ENCODE data around the gene ZNF583.
A peak's percentile ranks its signal among the peaks of the same experiment; 100 is the strongest.

The ZNF583 gene

GRCh38 chr19:56403764-56404704 lies at the start of gene ZNF583:
TSS of gene ZNF583 (plus strand) at chr19:56404332. CDS start at chr19:56407115, 2,783 bp downstream.
- DNase-seq (ENCODE audit: extremely low read depth in 1 of 2, low read depth in 1 of 2) = peak; percentile 69 to 86

- no peak for DNase-seq (ENCODE audit: extremely low read depth in 1 of 2, low read depth in 1 of 2)
Measured at GRCh38 chr19:56355517-56355916, 48.6 kb upstream of the ZNF583 start.

DNA sequence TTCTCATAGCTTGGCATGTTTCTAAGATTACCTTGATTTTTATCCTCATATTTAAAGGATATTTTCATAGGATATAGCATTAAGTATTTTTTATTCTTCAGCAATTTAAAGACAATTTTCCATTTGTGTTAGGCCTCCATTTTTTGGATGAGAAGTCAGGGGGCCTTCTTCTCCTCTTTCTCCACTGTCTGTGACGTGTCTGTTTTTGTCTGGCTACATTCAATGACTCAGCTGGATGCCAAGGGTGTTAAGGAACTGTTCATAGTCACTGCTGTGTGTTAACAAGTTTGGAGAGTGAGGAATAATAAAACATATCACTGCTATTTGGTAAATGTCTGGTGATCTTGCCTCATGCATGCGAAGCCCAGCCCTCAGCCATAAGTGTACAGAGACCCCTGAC lies 47.2 kb upstream of the ZNF583 start:
- DNase-seq (ENCODE audit: extremely low read depth in 1 of 2, low read depth in 1 of 2) = no peak

DNA sequence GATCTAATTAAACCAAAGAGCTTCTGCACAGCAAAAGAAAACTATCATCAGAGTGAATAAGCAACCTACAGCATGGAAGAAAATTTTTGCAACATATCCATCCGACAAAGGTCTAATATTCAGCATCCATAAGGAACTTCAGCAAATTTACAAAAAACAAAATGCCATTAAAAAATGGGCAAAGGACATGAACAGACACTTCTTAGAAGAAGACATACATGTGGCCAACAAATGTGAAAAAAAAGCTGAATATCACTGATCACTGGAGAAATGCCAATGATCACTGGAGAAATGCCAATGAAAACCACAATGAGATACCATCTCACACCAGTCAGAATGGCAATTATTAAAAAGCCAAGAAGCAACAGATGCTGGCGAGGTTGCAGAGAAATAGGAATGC lies 43.3 kb upstream of the ZNF583 start:
- DNase-seq (ENCODE audit: extremely low read depth in 1 of 2, low read depth in 1 of 2) = no peak

- DNase-seq (ENCODE audit: extremely low read depth in 1 of 2, low read depth in 1 of 2) = peak; percentile 54 to 57
Measured at GRCh38 chr19:56367829-56368711, 36.1 kb upstream of the ZNF583 start.

DNA sequence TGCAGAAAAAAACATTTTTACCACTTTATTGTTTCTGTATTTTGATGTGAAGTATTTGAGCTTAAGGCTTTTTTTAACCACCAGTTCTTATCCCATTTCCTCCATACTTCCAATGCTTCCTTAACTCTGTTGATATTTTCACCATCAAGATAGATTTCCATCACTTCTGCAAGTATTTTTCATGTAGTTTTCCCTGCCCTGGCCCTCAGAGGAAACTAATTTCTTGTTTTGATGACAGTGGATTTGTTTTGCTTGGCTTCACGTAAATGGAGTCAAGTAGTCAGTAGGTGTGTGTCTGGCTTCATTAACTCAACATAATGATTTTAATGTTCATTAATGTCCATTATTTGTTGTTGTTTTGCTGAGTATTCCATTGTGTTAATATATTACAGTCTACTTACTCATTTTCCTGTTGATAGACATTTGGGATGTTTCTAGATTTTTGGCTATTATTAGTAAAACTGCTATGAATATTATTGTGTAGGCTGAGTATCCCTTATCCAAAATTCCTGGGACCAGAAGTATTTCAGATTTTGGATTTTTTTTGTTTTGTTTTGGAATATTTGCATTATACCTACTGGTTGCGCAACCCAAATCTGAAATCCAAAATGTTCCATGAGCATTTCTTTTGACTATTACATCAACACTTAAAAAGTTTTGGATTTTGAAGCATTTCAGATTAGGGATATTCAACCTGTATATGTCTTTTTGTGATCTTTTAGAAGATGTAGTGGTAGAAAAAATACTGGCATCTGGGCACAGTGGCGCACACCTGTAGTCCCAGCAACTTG lies 34.1 kb upstream of the ZNF583 start:
- DNase-seq (ENCODE audit: extremely low read depth in 1 of 2, low read depth in 1 of 2) = no peak

GRCh38 chr19:56372281-56372680 lies 31.9 kb upstream of the ZNF583 start:
- DNase-seq (ENCODE audit: extremely low read depth in 1 of 2, low read depth in 1 of 2) = no peak

DNA sequence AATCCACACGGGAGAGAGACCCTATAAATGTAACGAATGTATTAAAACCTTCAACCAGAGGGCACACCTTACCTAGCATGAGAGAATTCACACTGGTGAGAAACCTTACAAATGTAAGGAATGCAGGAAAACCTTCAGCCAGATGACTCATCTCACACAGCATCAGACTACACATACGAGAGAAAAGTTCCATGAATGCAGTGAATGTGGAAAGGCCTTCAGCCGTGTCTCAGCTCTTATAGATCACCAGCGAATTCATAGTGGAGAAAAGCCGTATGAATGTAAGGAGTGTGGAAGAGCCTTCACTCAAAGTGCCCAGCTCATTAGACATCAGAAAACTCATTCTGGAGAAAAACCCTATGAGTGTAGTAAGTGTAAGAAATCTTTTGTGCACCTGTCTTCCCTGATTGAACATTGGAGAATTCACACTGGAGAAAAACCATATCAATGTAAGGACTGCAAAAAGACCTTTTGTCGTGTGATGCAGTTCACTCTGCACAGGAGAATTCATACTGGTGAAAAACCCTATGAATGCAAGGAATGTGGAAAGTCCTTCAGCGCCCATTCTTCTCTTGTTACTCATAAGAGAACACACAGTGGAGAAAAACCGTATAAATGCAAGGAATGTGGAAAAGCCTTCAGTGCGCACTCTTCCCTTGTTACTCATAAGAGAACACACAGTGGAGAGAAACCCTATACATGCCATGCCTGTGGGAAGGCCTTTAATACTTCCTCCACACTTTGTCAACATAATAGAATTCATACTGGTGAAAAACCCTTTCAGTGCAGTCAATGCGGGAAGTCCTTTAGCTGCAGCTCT lies 26.8 kb upstream of the ZNF583 start:
- DNase-seq (ENCODE audit: extremely low read depth in 1 of 2, low read depth in 1 of 2) = no peak

DNA sequence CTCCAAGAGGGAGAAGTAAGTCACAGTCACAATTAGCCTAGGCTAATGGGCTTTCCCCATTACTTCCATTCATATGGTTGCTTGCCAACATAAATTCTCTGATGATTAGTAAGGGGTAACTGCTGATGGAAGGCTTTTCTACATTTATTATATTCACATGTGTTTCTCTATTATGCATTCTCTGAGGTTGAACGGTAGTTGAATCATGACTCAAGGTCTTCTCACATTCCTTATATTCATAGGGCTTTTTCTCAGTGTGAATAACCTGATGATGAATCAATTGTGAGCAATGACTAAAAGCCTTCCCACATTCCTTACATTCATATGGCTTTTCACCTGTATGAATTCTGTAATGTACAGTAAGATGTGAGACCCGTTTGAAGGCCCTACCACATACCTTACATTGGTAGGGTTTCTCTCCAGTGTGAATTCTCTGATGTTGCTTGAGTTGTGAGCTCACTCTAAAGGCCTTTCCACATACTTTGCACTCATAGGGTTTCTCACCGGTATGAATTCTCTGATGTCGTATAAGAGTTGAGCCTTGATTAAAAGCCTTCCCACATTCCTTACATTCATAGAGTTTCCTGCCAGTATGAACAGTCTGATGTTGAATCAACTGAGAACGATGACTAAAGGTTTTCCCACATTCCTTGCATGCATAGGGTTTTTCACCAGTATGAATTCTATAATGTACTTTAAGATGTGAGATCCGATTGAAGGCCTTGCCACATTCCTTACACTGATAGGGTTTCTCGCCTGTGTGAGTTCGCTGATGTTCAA lies 20.1 kb upstream of the ZNF583 start:
- DNase-seq (ENCODE audit: extremely low read depth in 1 of 2, low read depth in 1 of 2) = no peak

DNA sequence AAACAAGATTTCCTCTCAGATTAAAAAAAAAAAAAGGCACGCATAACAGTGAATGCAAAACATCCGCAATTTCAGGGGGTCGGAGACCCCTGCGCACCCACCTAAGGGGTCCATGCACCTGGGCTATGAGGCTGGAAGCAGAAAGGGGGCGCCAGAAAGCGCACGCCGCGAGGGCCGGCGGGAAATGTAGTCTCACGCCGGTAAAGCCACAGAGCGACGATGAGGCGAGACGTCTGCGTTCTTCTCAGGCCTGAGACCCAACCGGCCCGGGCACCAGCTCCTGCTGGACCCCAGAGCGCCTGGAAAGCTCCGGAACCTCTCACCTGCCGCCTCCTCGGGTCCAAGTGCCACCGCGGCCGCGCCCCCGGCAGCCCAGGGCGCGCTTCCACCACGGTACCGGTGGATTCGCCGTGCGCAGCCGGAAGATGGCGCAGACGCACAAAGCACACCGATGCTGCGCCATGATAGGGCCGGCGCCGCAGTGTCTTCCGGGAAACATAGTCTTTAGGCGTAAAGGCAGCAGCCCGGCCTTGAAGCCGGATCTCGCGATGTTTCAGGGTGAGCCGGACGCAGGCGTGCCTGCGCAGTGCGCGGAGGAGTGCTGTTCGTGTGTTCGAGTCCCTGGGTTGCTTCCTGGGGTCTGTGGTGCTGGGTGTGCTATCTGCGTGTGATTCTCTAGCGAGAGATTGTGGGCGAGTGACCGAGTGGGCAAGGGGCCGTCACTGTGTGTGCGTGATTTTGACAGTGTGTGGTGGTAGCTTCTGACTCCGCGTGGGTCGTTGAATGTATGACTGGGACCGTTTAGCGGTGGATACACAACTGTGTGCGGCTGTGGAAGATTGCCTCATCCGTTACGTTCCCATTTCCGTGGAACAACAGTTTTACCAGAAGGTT lies 10.8 kb upstream of the ZNF583 start, which contains the start of gene ZNF582:
TSS of gene ZNF582 (minus strand) at position 416 of the 894 bp plus-strand sequence. CDS start 1,782 bp downstream, outside the sequence.
- peak; percentile 80 to 81 for DNase-seq (ENCODE audit: extremely low read depth in 1 of 2, low read depth in 1 of 2)

GRCh38 chr19:56398809-56399208 lies 5.3 kb upstream of the ZNF583 start:
- no peak for DNase-seq (ENCODE audit: extremely low read depth in 1 of 2, low read depth in 1 of 2)

DNA sequence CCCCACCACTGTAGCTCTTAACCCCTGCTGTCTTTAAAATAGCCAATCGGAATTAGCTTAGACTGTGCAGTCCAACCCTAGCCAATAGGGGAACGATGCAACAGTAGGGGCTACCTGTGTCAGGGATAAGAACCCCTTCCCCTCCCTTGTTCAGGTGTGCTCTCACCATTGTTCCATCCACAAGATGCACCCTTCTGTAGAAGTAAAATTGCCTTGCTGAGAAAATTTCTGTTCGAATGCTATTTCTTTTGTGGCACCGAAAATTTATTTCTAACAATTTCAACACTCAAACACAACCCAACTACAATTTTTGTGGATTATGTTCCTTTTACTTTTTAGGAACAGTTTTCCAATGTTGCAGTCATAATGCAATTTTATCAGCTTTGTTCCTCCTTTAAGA lies 3.6 kb upstream of the ZNF583 start:
- DNase-seq (ENCODE audit: extremely low read depth in 1 of 2, low read depth in 1 of 2) = no peak

DNA sequence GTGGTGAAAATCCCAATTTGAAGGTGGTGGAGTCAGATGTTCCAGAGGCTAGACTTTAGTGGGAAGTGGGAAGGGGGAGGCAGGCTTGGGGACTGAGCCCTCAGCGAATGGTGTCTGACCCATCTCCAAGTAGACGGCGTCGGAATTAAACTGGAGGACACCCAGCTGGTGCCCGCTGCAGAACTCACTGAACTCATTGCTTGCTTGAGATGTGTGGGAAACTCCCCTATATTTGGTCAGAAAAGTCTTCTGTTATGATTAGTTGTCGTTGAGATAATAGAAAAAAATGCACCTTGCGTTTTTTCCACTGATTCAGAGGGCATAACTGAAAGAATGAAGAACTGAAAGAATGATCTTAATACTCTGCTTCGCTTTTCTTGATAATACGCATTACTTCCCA lies 871 bp upstream of the ZNF583 start:
- no peak for DNase-seq (ENCODE audit: extremely low read depth in 1 of 2, low read depth in 1 of 2)

- no peak for DNase-seq (ENCODE audit: extremely low read depth in 1 of 2, low read depth in 1 of 2)
Measured at GRCh38 chr19:56404705-56405056, 549 bp downstream of the ZNF583 start.

DNA sequence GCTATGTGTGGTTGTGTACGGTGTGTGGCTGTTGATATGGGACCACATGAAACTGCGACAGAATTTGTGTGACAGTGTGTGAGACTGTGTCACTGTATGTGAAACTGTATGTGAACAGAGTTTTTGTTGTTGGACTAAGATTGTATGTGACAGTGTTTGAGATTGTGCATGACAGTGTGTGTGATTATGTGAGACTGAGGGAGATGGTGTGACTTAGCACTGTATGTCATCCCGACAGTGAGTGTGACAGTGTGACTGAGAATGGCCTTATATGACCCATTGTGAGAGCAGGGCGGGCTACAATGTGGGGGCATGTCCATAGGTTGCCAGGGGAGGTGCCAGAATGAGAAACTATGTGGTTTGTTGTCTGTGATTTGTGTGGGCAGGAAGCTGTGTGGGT lies 930 bp downstream of the ZNF583 start:
- no peak for DNase-seq (ENCODE audit: extremely low read depth in 1 of 2, low read depth in 1 of 2)

GRCh38 chr19:56423276-56423984 lies 19.3 kb downstream of the ZNF583 start:
- DNase-seq (ENCODE audit: extremely low read depth in 1 of 2, low read depth in 1 of 2) = no peak

GRCh38 chr19:56423985-56424353 lies 19.8 kb downstream of the ZNF583 start:
- no peak for DNase-seq (ENCODE audit: extremely low read depth in 1 of 2, low read depth in 1 of 2)
